ENCODE results near the gene DEFB123.

GRCh38 chr20:31415653-31416052 is 24.8 kb upstream of the DEFB123 start:
- TF ChIP-seq CTCF (conservative IDR thresholded peaks at IDR 0.05; ENCODE audit: low read length) (no peak), EZH2phosphoT487 (IDR thresholded peaks at IDR 0.05; ENCODE audit: borderline replicate concordance) (no peak)
